Kidney capillary endothelial cell (primary cell): ENCODE measurements around the gene GRID2IP.
"Not testable (repeated sequence)": the region's sequence is repeated elsewhere in the genome, so short reads cannot be mapped to it uniquely, and the experiment has no call there.

Experiments
- DNase-seq: peaks from one replicate; pipeline ENCODE4 v3.0.0-alpha.2; 2018; ENCODE audit warnings: low spot score

The GRID2IP gene

DNA sequence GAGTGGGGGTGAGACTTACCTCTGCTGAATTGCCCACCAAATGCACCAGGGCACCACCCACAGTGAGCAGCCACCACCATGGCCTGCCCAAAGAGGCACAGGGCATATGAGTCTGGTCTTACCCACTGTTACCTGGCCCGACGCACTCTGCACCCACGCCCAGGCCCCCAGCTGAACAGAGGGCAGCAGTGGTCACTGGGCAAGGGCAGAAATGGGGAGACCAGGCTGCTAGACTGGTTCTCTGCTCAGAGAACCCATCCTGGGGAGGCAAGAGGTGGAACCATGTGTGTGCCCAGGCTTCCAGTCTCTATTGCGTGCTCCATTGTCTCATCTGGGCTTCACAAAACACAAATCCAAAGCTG, 64.1 kb downstream of the GRID2IP start:
- no peak for DNase-seq

DNA sequence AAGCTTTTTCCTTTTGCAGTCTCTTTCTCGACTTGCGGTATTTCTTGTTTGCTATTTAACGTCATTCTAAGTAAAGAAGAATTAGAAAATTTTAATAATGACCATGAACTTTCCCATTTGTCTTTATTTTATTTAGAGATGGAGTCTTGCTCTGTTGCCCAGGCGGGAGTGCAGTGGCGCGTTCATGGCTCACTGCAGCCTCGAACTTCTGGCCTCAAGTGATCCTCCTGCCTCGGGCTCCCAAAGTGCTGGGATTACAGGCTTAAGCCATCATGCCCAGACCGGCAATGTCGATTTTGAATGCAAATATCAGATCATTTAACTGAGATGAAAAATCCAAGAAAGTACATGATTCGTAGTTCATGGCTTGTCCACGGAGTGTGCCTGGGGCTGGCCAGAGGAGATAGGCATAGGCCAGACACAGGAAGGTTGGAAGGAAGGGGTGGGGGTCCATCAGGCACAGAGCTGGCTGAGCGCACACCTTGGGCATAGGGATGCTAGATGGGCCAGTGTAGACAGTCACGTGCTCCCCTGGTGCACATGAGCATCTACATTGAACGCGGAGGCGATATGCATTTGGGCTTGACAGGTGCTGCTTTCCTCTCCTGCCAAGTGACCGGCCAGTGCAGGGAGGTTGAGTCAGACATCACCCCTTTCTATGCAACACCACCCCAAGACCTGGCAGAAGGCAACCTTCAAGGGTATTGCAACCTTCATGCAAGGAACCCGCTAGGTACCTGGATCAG, 64.7 kb downstream of the GRID2IP start:
- DNase-seq = no peak

- no peak for DNase-seq
These were observed 68.5 kb downstream of the GRID2IP start for GRCh38 chr7:6482743-6483119.

GRCh38 chr7:6482307-6482706, 69.0 kb downstream of the GRID2IP start:
- no peak for DNase-seq

- no peak for DNase-seq
These were observed 69.8 kb downstream of the GRID2IP start for GRCh38 chr7:6481445-6481844.

GRCh38 chr7:6480323-6480660, 71.0 kb downstream of the GRID2IP start:
- DNase-seq = no peak

DNA sequence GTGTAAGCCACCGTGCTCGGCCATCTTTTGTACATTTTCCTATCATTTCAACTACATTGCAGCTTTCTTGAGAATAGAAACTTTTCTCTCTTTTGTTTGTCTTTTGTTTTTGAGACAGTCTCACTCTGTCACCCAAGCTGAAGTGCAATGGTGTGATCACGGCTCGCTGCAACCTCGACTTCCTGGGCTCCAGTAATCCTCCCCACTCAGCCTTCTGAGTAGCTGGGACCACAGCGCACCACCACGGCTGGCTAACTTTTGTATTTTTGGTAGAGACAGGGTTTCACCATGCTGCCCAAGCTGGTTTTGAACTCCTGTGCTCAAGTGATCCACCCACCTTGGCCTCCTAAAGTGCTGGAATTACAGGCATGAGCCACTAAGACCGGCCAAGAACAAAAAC, 72.2 kb downstream of the GRID2IP start:
- no peak for DNase-seq

GRCh38 chr7:6478186-6478585, 73.1 kb downstream of the GRID2IP start:
- DNase-seq = no peak

- no peak for DNase-seq
These were observed 74.0 kb downstream of the GRID2IP start for GRCh38 chr7:6477318-6477660.

GRCh38 chr7:6476596-6477317, 74.5 kb downstream of the GRID2IP start:
- no peak for DNase-seq

GRCh38 chr7:6475433-6476186, 75.7 kb downstream of the GRID2IP start:
- no peak for DNase-seq

DNA sequence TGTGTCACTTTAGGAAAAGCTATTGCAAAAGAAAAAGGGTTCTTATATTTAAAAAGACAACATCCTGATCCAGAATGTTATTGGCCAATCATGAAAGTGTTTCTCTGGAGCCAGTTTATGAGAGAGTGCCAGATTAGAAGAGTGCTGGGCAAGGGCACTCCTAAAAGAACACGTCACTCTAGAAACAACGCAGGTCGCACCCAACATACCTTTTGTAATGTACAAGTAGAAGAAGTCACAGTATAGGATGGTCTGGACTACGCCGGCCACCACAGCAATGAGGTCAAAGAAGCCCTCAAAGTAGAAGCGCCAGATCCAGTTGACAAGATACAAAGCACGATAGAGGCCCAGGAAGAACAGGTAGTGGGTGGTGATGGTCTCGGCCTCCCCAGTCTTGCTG, 85.4 kb downstream of the GRID2IP start:
- no peak for DNase-seq

GRCh38 chr7:6463609-6464008, 87.7 kb downstream of the GRID2IP start:
- not testable (repeated sequence) for DNase-seq

GRCh38 chr7:6461946-6462550, 89.2 kb downstream of the GRID2IP start:
- no peak for DNase-seq

DNA sequence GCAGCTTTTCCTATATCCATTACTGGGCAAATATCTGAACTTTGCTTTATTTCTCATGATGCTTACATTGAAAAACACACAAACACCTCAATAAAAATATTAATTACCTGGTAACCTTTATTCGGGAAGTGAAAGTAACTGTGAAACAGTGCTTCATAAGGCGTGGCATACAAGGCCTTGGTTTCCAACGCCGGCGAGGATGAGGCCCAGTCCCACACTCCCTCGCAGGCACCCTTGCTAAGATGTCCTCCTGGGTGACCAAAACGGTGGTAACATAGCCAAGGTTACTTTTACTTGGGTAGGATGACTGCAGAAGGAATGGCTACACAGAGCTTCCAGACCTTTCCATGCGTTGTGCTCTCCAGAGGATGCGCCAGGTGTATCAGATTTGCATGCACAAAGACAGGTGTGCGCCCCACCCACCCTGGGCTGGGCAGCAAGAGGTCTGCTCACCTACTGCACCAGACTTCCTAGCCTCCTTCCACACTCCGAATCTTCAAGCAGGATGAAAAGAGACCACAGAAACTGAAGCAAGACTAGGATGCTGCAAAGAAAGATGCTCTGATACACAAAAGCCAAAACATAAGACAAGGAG, 90.2 kb downstream of the GRID2IP start:
- no peak for DNase-seq

DNA sequence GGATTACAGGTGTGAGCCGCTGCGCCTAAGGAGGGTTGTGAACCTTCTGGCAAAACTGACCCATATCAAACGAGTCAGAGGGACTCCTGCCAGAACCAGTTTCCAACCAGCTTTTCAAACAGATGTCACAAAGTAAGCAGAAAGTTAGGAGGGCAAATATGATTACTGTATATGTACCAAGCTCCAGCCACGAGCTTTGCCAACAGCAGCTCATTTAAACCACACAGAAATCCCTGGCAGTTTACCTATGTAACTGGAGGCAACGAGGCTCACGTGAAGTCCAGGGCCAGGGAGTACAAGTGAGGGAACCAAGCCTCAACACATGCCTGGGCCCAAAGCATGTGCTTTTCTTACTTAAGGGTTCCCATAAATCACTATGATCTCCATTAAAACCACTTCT, 91.0 kb downstream of the GRID2IP start:
- no peak for DNase-seq

DNA sequence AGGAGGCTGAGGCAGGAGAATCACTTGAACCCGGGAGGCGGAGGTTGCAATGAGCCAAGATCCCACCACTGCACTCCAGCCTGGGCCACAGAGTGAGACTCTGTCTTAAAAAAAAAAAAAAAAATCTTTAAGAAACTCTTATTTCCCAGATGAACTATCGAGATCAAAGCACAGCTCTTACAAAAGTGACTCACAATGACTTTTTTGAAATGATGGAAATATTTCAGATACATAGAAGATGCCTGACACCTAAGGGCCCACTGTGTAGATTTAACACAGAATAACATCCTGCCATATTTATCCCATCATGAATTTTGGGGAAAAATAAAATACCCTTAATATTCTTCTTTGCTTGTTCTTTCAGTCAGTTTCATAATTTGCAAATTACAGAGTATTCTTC, 92.6 kb downstream of the GRID2IP start:
- not testable (repeated sequence) for DNase-seq

DNA sequence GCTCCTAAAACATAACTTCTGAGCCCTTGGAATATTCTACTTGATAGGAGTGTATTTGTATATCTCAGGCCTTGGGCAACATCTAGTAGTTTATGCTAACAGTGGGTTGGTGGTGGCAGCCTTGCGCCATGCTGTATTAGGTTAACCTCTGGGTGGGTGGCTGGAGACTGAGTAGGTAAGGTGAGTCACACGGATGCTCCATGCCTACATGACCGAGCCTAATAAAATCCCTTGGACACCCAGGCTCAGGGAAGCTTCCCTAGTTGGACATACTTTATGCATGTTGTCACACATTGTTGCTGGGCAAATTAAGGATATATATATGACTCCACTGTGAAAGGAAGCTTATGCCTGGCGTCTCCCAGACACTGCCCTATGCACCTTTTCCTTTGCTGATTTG, 97.5 kb downstream of the GRID2IP start:
- no peak for DNase-seq

DNA sequence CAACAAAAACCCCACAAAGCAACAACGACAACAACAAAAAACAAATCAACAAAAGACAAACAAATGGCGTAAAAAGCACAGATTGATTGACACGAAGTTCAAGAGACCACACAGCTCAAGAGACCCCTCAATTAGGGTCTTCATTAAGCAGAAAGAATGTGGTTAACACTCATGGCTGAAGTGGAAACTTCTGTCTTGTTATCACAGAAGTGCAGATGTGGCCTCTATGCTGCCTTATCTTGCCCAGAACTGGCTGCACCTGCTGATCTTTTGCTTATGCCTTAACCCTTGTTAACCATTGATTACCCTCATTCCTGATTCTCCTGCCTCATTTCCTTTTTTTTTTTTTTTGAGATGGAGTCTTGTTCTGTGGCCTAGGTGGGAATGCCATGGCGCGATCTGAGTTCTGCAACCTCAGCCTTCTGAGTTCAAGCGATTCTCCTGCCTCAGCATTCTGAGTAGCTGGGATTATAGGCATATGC, 100.0 kb downstream of the GRID2IP start:
- DNase-seq = no peak

DNA sequence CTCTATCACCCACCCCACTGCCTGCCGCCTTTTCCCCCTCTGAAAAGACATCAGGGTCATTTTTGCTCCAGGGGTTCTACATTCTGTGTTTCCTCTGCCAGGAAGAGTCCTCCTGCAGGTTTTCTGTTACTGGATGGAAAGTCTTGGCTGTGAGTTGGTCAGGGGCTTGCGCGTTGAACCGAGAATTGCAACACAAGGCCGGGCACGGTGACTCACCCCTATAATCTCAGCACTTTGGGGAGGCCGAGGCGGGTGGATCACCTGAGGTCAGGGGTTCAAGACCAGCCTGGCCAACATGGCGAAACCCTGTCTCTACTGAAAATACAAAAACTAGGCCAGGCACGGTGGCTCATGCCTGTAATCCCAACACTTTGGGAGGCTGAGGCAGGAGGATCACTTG, 100.7 kb downstream of the GRID2IP start:
- DNase-seq = not testable (repeated sequence)

DNA sequence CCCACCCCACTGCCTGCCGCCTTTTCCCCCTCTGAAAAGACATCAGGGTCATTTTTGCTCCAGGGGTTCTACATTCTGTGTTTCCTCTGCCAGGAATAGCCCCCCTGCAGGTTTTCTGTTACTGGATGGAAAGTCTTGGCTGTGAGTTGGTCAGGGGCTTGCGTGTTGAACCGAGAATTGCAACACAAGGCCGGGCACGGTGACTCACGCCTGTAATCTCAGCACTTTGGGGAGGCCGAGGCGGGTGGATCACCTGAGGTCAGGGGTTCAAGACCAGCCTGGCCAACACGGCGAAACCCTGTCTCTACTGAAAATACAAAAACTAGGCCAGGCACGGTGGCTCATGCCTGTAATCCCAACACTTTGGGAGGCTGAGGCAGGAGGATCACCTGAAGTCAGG, 101.4 kb downstream of the GRID2IP start:
- not testable (repeated sequence) for DNase-seq

GRCh38 chr7:6448943-6449543, 102.2 kb downstream of the GRID2IP start:
- no peak for DNase-seq
